HFF-Myc (cell line): ENCODE measurements around the gene TAS1R1.

Source experiments
- DNase-seq: peaks from one replicate; pipeline ENCODE4 v3.0.0-alpha.2; 2011; ENCODE audit warnings: low read depth; ENCODE audit errors: extremely low read depth
- H3K4me3 ChIP-seq: replicated peaks from 2 replicates; pipeline ENCODE4 v1.5.1; 2011; ENCODE audit warnings: low read depth, mild to moderate bottlenecking, control low read depth, low read length
- CTCF ChIP-seq: IDR thresholded peaks from 2 replicates; pipeline ENCODE4 v1.5.1; 2012; ENCODE audit warnings: mild to moderate bottlenecking, low read depth, low read length, control low read depth; ENCODE audit errors: missing control alignments

The TAS1R1 gene

GRCh38 chr1:6512245-6512907, 42.7 kb upstream of the TAS1R1 start:
- no peak for DNase-seq
- no peak for TF ChIP-seq CTCF

DNA sequence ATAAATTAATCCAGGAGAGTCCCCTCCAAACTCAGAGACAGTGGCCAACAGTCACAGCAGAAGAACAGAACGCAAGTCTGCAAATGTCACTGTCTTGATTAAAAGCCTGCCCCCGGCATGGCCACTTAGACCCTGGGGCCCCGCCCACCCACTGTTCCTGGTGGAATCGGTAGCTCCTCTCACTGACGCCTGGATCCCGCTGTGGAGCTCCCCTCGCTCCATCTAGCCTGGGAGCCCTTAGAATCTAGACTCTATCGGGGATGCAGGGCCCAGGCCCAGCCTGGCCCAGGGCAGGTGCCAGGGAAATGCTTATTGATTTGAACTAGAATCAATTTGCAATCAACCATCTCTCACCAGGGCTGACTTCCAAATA, 42.2 kb upstream of the TAS1R1 start:
- DNase-seq: no peak
- H3K4me3 ChIP-seq: no peak overlapping the region
- no peak for TF ChIP-seq CTCF

More at GRCh38 chr1:6512245-6512907, 42.7 kb upstream of the TAS1R1 start:
- no peak overlapping the region for H3K4me3 ChIP-seq

DNA sequence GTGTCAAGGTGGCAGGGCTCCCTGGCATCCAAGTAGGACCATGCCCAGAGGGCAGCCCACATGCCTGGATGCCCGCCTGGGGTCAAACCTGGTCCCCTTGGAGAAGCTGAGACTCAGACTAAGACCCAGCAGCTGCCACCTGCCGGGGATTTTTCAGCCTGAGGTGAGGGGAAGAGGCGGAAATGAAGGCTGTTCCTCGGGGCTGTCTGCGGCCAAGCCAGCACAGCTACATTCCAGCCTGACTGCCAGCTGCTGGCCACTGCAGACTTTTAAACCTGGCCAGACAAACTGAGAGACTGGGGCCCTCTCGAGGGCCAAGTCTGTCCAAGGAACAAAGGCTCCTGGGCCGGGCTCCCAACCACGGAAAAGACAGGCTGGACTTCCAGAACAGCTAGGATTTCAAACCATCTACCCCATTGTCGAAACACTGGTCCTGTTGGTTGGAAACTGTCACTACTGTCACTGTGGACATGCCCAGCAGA, 41.7 kb upstream of the TAS1R1 start:
- DNase-seq: no peak
- TF ChIP-seq CTCF: no peak
- H3K4me3 ChIP-seq: no peak overlapping the region

DNA sequence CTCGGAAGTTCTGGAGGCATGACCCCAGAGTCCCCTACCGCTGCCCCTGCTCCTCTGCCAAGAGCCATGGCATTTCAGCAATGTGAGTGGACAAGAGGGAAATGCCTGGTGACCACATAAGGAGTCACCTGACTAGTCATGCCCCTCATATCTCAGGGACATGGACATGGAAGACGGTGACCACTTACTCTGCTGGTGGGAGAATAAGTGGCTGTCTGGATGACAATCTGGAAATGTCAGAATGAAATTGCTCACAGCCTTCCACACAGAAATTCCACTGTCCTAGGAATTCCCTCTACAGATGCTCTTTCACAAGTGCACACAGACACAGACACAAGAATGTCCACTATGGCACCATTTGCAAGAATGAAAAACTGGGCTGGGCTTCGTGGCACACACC, 39.3 kb upstream of the TAS1R1 start:
- no peak for TF ChIP-seq CTCF
- no peak for DNase-seq

DNA sequence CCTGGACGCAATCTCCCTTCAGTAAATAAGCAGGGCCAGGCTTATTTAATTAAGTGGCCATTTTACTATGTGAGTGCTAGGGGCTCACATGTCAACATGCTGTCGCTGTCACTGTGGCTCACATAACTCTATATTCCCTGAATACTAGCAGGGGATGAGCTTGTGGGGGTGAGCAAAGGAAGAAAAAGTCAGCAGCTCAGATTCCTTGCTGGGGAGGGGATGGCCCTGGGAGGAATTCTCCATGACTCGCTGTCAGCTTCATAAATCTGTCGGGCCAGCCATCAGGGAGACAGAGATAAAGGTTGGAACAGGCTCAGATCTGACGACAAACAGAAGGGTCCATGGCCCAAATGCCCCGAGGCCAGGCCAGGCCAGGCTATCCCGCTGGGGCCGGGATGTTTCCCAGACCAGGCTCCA, 37.7 kb upstream of the TAS1R1 start:
- DNase-seq: no peak
- H3K4me3 ChIP-seq: no peak overlapping the region
- no peak for TF ChIP-seq CTCF

More for the DNA sequence above, 39.3 kb upstream of the TAS1R1 start:
- H3K4me3 ChIP-seq: no peak overlapping the region

DNA sequence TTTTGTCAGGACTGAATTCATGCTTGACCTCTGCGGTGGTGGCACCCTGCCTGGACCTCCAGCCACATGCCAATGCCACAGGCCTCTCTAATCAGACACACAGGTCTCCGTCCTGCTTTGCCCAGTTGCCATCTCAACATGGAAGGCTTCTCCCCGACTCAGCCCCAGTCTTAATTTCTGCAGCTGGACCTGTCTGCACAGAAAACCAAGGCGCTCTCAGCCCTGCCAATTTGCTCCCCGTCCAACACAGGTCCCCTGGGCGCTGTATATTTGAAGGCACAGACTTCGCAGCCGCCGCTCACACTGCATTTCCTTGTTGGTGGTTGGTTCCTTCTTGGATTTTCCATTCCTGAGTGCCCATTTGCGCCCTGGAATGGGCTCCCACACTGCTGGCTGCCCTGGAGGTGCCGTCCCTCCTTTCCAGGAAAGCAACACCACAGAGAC, 35.6 kb upstream of the TAS1R1 start:
- DNase-seq: no peak

More for the DNA sequence above, 35.6 kb upstream of the TAS1R1 start:
- no peak overlapping the region for H3K4me3 ChIP-seq
- TF ChIP-seq CTCF: no peak
